ENCODE data around the gene COL5A1. TPM values are rescaled to one million over a fixed set of nuclear protein-coding genes. Genes with fewer than 3 reads are reported as not detected.

Gene COL5A1
- total RNA-seq, 1 donor from 2014 or later = 1,552 TPM

GRCh38 chr9:134882204-134882785 is 240.7 kb downstream of the COL5A1 start:
- no peak overlapping the region for H3K4me3 Mint-ChIP-seq (ENCODE audit: unreplicated experiment)
- TF ChIP-seq CTCF (IDR thresholded peaks at IDR 0.05) = no peak
- no peak for DNase-seq (ENCODE audit: extremely low spot score, unreplicated experiment)
- H3K27ac Mint-ChIP-seq (ENCODE audit: unreplicated experiment) = no peak overlapping the region
- H3K27me3 Mint-ChIP-seq (ENCODE audit: unreplicated experiment) = peaks cover 40% of the 10 kb centered on the region
- no peaks in the 10 kb centered on the region for H3K36me3 Mint-ChIP-seq (ENCODE audit: unreplicated experiment)
- no peaks in the 10 kb centered on the region for H3K4me1 Mint-ChIP-seq (ENCODE audit: unreplicated experiment)
- no peaks in the 10 kb centered on the region for H3K9me3 Mint-ChIP-seq (ENCODE audit: unreplicated experiment)

- TF ChIP-seq CTCF (IDR thresholded peaks at IDR 0.05) = no peak
- Mint-ChIP-seq H3K27me3 (ENCODE audit: unreplicated experiment) (peaks cover 39% of the 10 kb centered on the region), H3K9me3 (ENCODE audit: unreplicated experiment) (no peaks in the 10 kb centered on the region), H3K36me3 (ENCODE audit: unreplicated experiment) (no peaks in the 10 kb centered on the region), H3K27ac (ENCODE audit: unreplicated experiment) (no peak overlapping the region), H3K4me1 (ENCODE audit: unreplicated experiment) (no peaks in the 10 kb centered on the region), H3K4me3 (ENCODE audit: unreplicated experiment) (no peak overlapping the region)
- DNase-seq (ENCODE audit: extremely low spot score, unreplicated experiment) = no peak
Measured at GRCh38 chr9:134883040-134883782, 241.6 kb downstream of the COL5A1 start.

GRCh38 chr9:134884492-134884891 is 242.9 kb downstream of the COL5A1 start:
- TF ChIP-seq CTCF (IDR thresholded peaks at IDR 0.05) = no peak
- DNase-seq (ENCODE audit: extremely low spot score, unreplicated experiment) = peak; percentile 59
- no peaks in the 10 kb centered on the region for H3K36me3 Mint-ChIP-seq (ENCODE audit: unreplicated experiment)
- no peak overlapping the region for H3K4me3 Mint-ChIP-seq (ENCODE audit: unreplicated experiment)
- peaks cover 32% of the 10 kb centered on the region for H3K27me3 Mint-ChIP-seq (ENCODE audit: unreplicated experiment)
- no peaks in the 10 kb centered on the region for H3K4me1 Mint-ChIP-seq (ENCODE audit: unreplicated experiment)
- H3K9me3 Mint-ChIP-seq (ENCODE audit: unreplicated experiment) = no peaks in the 10 kb centered on the region
- H3K27ac Mint-ChIP-seq (ENCODE audit: unreplicated experiment) = no peak overlapping the region

- H3K27me3 Mint-ChIP-seq (ENCODE audit: unreplicated experiment) = peaks cover 25% of the 10 kb centered on the region
- no peak overlapping the region for H3K4me3 Mint-ChIP-seq (ENCODE audit: unreplicated experiment)
- H3K4me1 Mint-ChIP-seq (ENCODE audit: unreplicated experiment) = no peaks in the 10 kb centered on the region
- no peak for TF ChIP-seq CTCF (IDR thresholded peaks at IDR 0.05)
- H3K36me3 Mint-ChIP-seq (ENCODE audit: unreplicated experiment) = no peaks in the 10 kb centered on the region
- H3K27ac Mint-ChIP-seq (ENCODE audit: unreplicated experiment) = no peak overlapping the region
- DNase-seq (ENCODE audit: extremely low spot score, unreplicated experiment) = peak; percentile 60
- H3K9me3 Mint-ChIP-seq (ENCODE audit: unreplicated experiment) = no peaks in the 10 kb centered on the region
Measured at GRCh38 chr9:134885001-134885678, 243.5 kb downstream of the COL5A1 start.

Data from osteocyte (in vitro differentiated cells).